H1 (cell line): ENCODE data around the gene RPTOR. TPM values are rescaled to one million over a fixed set of nuclear protein-coding genes. Genes with fewer than 3 reads are reported as not detected.

ENCODE experiments used
- CTCF ChIA-PET: fragments of 300-600 bp; sonication (Branson Sonifier 250); formaldehyde crosslinking; loops from one replicate; lab custom pipeline; 2021; ENCODE audit not compliant: partially characterized antibody; lab: Charles Lee
- POLR2A ChIA-PET: fragments of 300-600 bp; sonication (Branson Sonifier 250); formaldehyde crosslinking; loops from one replicate; lab custom pipeline; 2021; ENCODE audit warnings: inconsistent platforms; ENCODE audit not compliant: partially characterized antibody; lab: Charles Lee
- DNase-seq, 2 experiments: peaks; one replicate each; pipeline versions ENCODE4 v3.0.0 to v3.0.0-alpha.2; 2010 to 2022; ENCODE audit warnings: low spot score in 2 of 2, low read depth in 1 of 2, mixed read lengths in 1 of 2
- FAIRE-seq: peaks from 2 replicates; lab custom pipeline; 2011; peaks lifted over from hg19 to GRCh38; lab: Jason Lieb, UNC
- H2AFZ ChIP-seq: 2 replicates; pipeline ENCODE4 v1.8.1; 2012; ENCODE audit warnings: low read length, inconsistent platforms
- H2AK5ac ChIP-seq: 2 replicates; pipeline ENCODE4 v1.6.1; 2013; ENCODE audit warnings: low read depth, low read length
- H2BK120ac ChIP-seq: replicated peaks from 2 replicates; pipeline ENCODE3; 2013; ENCODE audit warnings: low read depth, low read length, inconsistent platforms
- H2BK12ac ChIP-seq: 2 replicates; pipeline ENCODE4 v1.6.1; 2013; ENCODE audit warnings: low read depth, low read length
- H2BK15ac ChIP-seq: 2 replicates; pipeline ENCODE4 v1.6.1; 2013; ENCODE audit warnings: low read length
- H2BK20ac ChIP-seq: 2 replicates; pipeline ENCODE4 v1.6.1; 2013; ENCODE audit warnings: low read length
- H2BK5ac ChIP-seq: 2 replicates; pipeline ENCODE4 v1.6.1; 2013; ENCODE audit warnings: low read depth, low read length
- H3K14ac ChIP-seq: 2 replicates; pipeline ENCODE4 v1.6.1; 2013; ENCODE audit warnings: inconsistent platforms; ENCODE audit not compliant: insufficient read length
- H3K18ac ChIP-seq: 2 replicates; pipeline ENCODE4 v1.6.1; 2013; ENCODE audit warnings: low read length; ENCODE audit errors: extremely low read depth
- H3K23ac ChIP-seq: 2 replicates; pipeline ENCODE4 v1.6.1; 2013; ENCODE audit warnings: inconsistent platforms; ENCODE audit not compliant: insufficient read length
- H3K23me2 ChIP-seq: 2 replicates; pipeline ENCODE4 v1.6.1; 2013; ENCODE audit warnings: low read depth, low read length
- H3K27ac ChIP-seq: 2 replicates; pipeline ENCODE4 v1.6.1; 2011; ENCODE audit warnings: low read depth, low read length, inconsistent platforms
- H3K27me3 ChIP-seq, 4 experiments: replicated peaks in 1 of 4; 1 replicate in 1 of 4; 2 replicates in 3 of 4; pipeline versions ENCODE4 v1.6.1 to v1.8.1; 2011 to 2013; ENCODE audit warnings: low read length in 3 of 4, mild to moderate bottlenecking in 3 of 4, inconsistent platforms in 2 of 4, mixed read lengths in 2 of 4, moderate library complexity in 1 of 4; ENCODE audit not compliant: control insufficient read depth in 3 of 4, insufficient read depth in 3 of 4; ENCODE audit errors: extremely low read depth in 1 of 4
- H3K36me3 ChIP-seq, 4 experiments: 2 replicates each; pipeline versions ENCODE4 v1.6.1 to v1.8.1; 2011 to 2013; ENCODE audit warnings: mild to moderate bottlenecking in 4 of 4, low read length in 3 of 4, moderate library complexity in 2 of 4, control low read depth in 1 of 4, inconsistent platforms in 1 of 4; ENCODE audit not compliant: insufficient read depth in 4 of 4, control insufficient read depth in 2 of 4
- H3K4ac ChIP-seq: replicated peaks from 2 replicates; pipeline ENCODE3; 2013; ENCODE audit warnings: low read length, low read depth, mixed read lengths, inconsistent platforms; ENCODE audit not compliant: insufficient read length
- H3K4me1 ChIP-seq, 4 experiments: replicated peaks in 1 of 4; 1 replicate in 1 of 4; 2 replicates in 3 of 4; pipeline versions ENCODE4 v1.6.1 to v1.8.1; 2011 to 2013; ENCODE audit warnings: low read length in 3 of 4, inconsistent platforms in 2 of 4, mixed read lengths in 1 of 4; ENCODE audit not compliant: insufficient read depth in 4 of 4, control insufficient read depth in 3 of 4
- H3K4me2 ChIP-seq, 2 experiments: 2 replicates each; pipeline versions ENCODE4 v1.6.1 to v1.8.1; 2011 to 2013; ENCODE audit warnings: low read depth in 2 of 2, low read length in 2 of 2, control low read depth in 1 of 2, inconsistent platforms in 1 of 2, mild to moderate bottlenecking in 1 of 2; ENCODE audit not compliant: insufficient read depth in 1 of 2
- H3K4me3 ChIP-seq, 4 experiments: fragments of 200-600, 300-600 bp in 1 of 4; sonication (generic), shearing (Covaris generic), sonication (Bioruptor Twin) in 1 of 4; 2 replicates each; pipeline versions ENCODE4 v1.5.1 to v1.8.1; 2011 to 2016; ENCODE audit warnings: low read length in 4 of 4, low read depth in 3 of 4, control low read depth in 2 of 4, inconsistent platforms in 2 of 4, mild to moderate bottlenecking in 2 of 4, mixed read lengths in 1 of 4, moderate library complexity in 1 of 4; ENCODE audit not compliant: insufficient read depth in 2 of 4; ENCODE audit errors: extremely low read depth in 1 of 4
- H3K56ac ChIP-seq: replicated peaks from 2 replicates; pipeline ENCODE3; 2013; ENCODE audit warnings: low read depth, mild to moderate bottlenecking, mixed read lengths, low read length, inconsistent platforms; ENCODE audit not compliant: insufficient read length
- H3K79me1 ChIP-seq: 2 replicates; pipeline ENCODE4 v1.6.1; 2013; ENCODE audit warnings: low read depth, low read length, control low read depth
- H3K79me2 ChIP-seq, 2 experiments: 2 replicates each; pipeline versions ENCODE4 v1.6.1 to v1.8.1; 2012 to 2013; ENCODE audit warnings: low read length in 2 of 2, mild to moderate bottlenecking in 2 of 2, inconsistent platforms in 1 of 2; ENCODE audit not compliant: insufficient read depth in 2 of 2, control insufficient read depth in 1 of 2
- H3K9ac ChIP-seq, 4 experiments: replicated peaks in 1 of 4; 1 replicate in 1 of 4; 2 replicates in 3 of 4; pipeline versions ENCODE4 v1.6.1 to v1.8.1; 2011 to 2013; ENCODE audit warnings: low read depth in 3 of 4, low read length in 3 of 4, control low read depth in 2 of 4, mild to moderate bottlenecking in 2 of 4, moderate library complexity in 2 of 4, inconsistent platforms in 1 of 4; ENCODE audit errors: extremely low read depth in 1 of 4
- H3K9me3 ChIP-seq, 2 experiments: 2 replicates each; pipeline versions ENCODE4 v1.6.1 to v1.8.1; 2012 to 2013; ENCODE audit warnings: mild to moderate bottlenecking in 2 of 2, moderate library complexity in 2 of 2, control low read depth in 1 of 2, inconsistent platforms in 1 of 2, low read depth in 1 of 2, low read length in 1 of 2, mixed read lengths in 1 of 2; ENCODE audit not compliant: insufficient read depth in 2 of 2
- H4K20me1 ChIP-seq, 2 experiments: replicated peaks in 1 of 2; 2 replicates each; pipeline versions ENCODE3 to v1.8.1; 2011 to 2013; ENCODE audit warnings: inconsistent platforms in 2 of 2, low read length in 2 of 2, mild to moderate bottlenecking in 1 of 2; ENCODE audit not compliant: insufficient read depth in 2 of 2, control insufficient read depth in 1 of 2
- H4K5ac ChIP-seq: 2 replicates; pipeline ENCODE4 v1.6.1; 2013; ENCODE audit warnings: low read length, low read depth, mixed read lengths, inconsistent platforms; ENCODE audit not compliant: insufficient read length
- H4K8ac ChIP-seq: 2 replicates; pipeline ENCODE4 v1.8.0; 2013; ENCODE audit warnings: mild to moderate bottlenecking, moderate library complexity, low read length, inconsistent platforms; ENCODE audit not compliant: insufficient read depth; ENCODE audit errors: extremely low read depth
- H4K91ac ChIP-seq: replicated peaks from 2 replicates; pipeline ENCODE3; 2013; ENCODE audit warnings: low read length, mixed read lengths, inconsistent platforms; ENCODE audit not compliant: insufficient read length
- CHD1 ChIP-seq: IDR thresholded peaks from 2 replicates; pipeline ENCODE4 v1.6.1; 2012; ENCODE audit warnings: low read depth, low read length, improper control_type of control experiment
- YY1 ChIP-seq: IDR thresholded peaks from 2 replicates; pipeline ENCODE4 v1.6.1; 2011; ENCODE audit warnings: low read depth, mild to moderate bottlenecking, low read length
- WGBS, 2 experiments: shearing (Covaris generic) in 1 of 2; methylation state at CpG; one replicate each; pipeline versions ENCODE4 v1.1.6 to v1.1.7; 2013 to 2015; ENCODE audit warnings: low lambda C conversion rate in 2 of 2, mixed read lengths in 2 of 2, inconsistent platforms in 1 of 2, low coverage in 1 of 2, missing lambda C conversion rate in 1 of 2; ENCODE audit not compliant: insufficient replicate concordance in 2 of 2, insufficient coverage in 1 of 2, insufficient read length in 1 of 2; ENCODE audit errors: extremely low coverage in 1 of 2, missing lambda C conversion rate in 1 of 2; 5-methylcytosine and 5-hydroxymethylcytosine counted together
- polyA plus RNA-seq, 7 experiments: library from polyadenylated mRNA; depleted of rRNA in 3 of 7; stranded (reverse) in 5 of 7; unstranded in 2 of 7; fragments of >200 nt in 5 of 7; fragments of 200-250 nt in 2 of 7; gene quantifications; 1 replicate in 5 of 7; 2 replicates in 1 of 7; 4 replicates in 1 of 7; pipeline versions ENCODE4 v1.2.1 to v1.2.3, GENCODE V29; 2011 to 2013; ENCODE audit warnings: missing spikeins in 2 of 7, mixed read lengths in 2 of 7
- total RNA-seq: library from RNA; stranded (reverse); fragmentation: NEBNext Ultra II Directional; extraction: Animal tissue kit (Norgen Biotek cat#: 25700); gene quantifications from 2 replicates; pipeline ENCODE4 v1.2.1, GENCODE V29; 2021

The RPTOR gene
- total and polyA plus RNA-seq, 2 of the 8 experiments (the other 6 are each of a cell fraction or from before 2014, with no cell fraction given), result 6.9 to 28.7 TPM

DNA sequence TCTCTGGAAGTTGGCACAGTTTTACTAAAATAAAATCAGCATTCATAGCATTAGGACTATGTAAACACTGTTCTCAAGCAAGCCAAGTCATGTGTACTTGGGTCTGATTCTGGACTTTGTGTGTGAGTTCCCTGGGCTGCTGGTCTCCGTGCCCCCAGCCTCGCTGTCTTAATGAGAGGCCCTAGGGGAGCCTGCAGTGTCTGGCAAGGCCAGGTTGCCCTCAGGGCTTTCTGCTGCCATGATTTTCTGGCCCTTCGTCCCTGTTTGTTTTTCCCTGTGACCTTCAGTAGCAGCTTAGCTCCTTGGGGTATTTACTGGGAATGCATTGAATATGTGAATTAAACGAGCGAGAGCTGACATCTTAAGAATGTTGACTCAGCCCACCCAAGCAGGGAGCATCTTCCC is 161.8 kb downstream of the RPTOR start:
- no peak overlapping the region for H3K14ac ChIP-seq
- DNase-seq, result no peak
- 69% methylated on average over 5 of the region's 5 CpGs; no CpG with 5 or more reads in 1 of the 2 experiments for WGBS, 2 experiments
- H2AFZ ChIP-seq, result no peak overlapping the region
- no peak overlapping the region for H3K4ac ChIP-seq
- no peaks in the 10 kb centered on the region for H3K36me3 ChIP-seq
- H3K27me3 ChIP-seq, result no peaks in the 10 kb centered on the region
- no peak overlapping the region for H3K56ac ChIP-seq
- peaks cover 0 to 6% of the 10 kb centered on the region in 2 experiments for H4K20me1 ChIP-seq
- 0 out of 2 replicates have a peak overlapping the region, but pooled peaks have one; percentile 3 for H2BK12ac ChIP-seq
- no peak overlapping the region for H2BK120ac ChIP-seq
- peaks cover 0 to 6% of the 10 kb centered on the region in 2 experiments; a peak in 1 of 4 replicates for H3K79me2 ChIP-seq
- FAIRE-seq, result no peak
- H2BK15ac ChIP-seq, result no peak overlapping the region
- H3K79me1 ChIP-seq, result peaks cover 8% of the 10 kb centered on the region; the same call in 1 of the 2 replicates
- no peaks in the 10 kb centered on the region for H3K23me2 ChIP-seq
- H3K4me2 ChIP-seq, result no peak overlapping the region; a peak in 1 of 4 replicates
- 0 out of 2 replicates have a peak overlapping the region, but pooled peaks have one; percentile 3 for H3K27ac ChIP-seq
- no peaks in the 10 kb centered on the region for H3K9me3 ChIP-seq
- no peak overlapping the region for H4K5ac ChIP-seq
- H2BK20ac ChIP-seq, result no peak overlapping the region
- ChIA-PET CTCF (interaction anchor here (0.6 to 1.9 kb wide), 6 partner anchors 12 to 192 kb away, joined by 3 to 5 read pairs (median 3); no protein-coding TSS in a partner anchor), POLR2A (no interaction called here)
- peak overlapping the region; percentile 4; the same call in 1 of the 2 replicates for H2BK5ac ChIP-seq
- H3K23ac ChIP-seq, result no peak overlapping the region
- H3K4me1 ChIP-seq, result peaks cover 3 to 20% (median 5%) of the 10 kb centered on the region in 4 experiments
- H3K4me3 ChIP-seq, result no peak overlapping the region
- no peak overlapping the region; the same call in 1 of the 2 replicates for H2AK5ac ChIP-seq
- no peak overlapping the region for H4K91ac ChIP-seq
- no peak overlapping the region for H4K8ac ChIP-seq
- H3K18ac ChIP-seq, result no peak overlapping the region
- H3K9ac ChIP-seq, result no peak overlapping the region; a peak in 1 of 7 replicates
- TF ChIP-seq CHD1, result no peak
- TF ChIP-seq YY1, result no peak
